ENCODE results near the gene DIP2B.

The DIP2B gene

GRCh38 chr12:50665170-50665569 is 160.4 kb downstream of the DIP2B start:
- no peak for TF ChIP-seq CTCF (IDR thresholded peaks at IDR 0.05; ENCODE audit: low read length, missing control alignments)
- no peak for DNase-seq (ENCODE audit: low read depth)
- H3K4me3 ChIP-seq (replicated peaks; ENCODE audit: low read depth, low read length) = no peak overlapping the region

GRCh38 chr12:50665609-50666008 is 160.8 kb downstream of the DIP2B start:
- DNase-seq (ENCODE audit: low read depth) = no peak
- no peak overlapping the region for H3K4me3 ChIP-seq (replicated peaks; ENCODE audit: low read depth, low read length)
- TF ChIP-seq CTCF (IDR thresholded peaks at IDR 0.05; ENCODE audit: low read length, missing control alignments) = no peak

GRCh38 chr12:50666023-50666422 is 161.2 kb downstream of the DIP2B start:
- no peak for TF ChIP-seq CTCF (IDR thresholded peaks at IDR 0.05; ENCODE audit: low read length, missing control alignments)
- DNase-seq (ENCODE audit: low read depth) = no peak
- H3K4me3 ChIP-seq (replicated peaks; ENCODE audit: low read depth, low read length) = no peak overlapping the region

- no peak for DNase-seq (ENCODE audit: low read depth)
- no peak for TF ChIP-seq CTCF (IDR thresholded peaks at IDR 0.05; ENCODE audit: low read length, missing control alignments)
- H3K4me3 ChIP-seq (replicated peaks; ENCODE audit: low read depth, low read length) = no peak overlapping the region
Observed at GRCh38 chr12:50672158-50672557, 167.4 kb downstream of the DIP2B start.

- no peak for DNase-seq (ENCODE audit: low read depth)
- no peak overlapping the region for H3K4me3 ChIP-seq (replicated peaks; ENCODE audit: low read depth, low read length)
- TF ChIP-seq CTCF (IDR thresholded peaks at IDR 0.05; ENCODE audit: low read length, missing control alignments) = no peak
Observed at GRCh38 chr12:50676756-50677155, 172.0 kb downstream of the DIP2B start.

GRCh38 chr12:50677858-50678257 is 173.1 kb downstream of the DIP2B start:
- peak; percentile 62 for DNase-seq (ENCODE audit: low read depth)
- no peak for TF ChIP-seq CTCF (IDR thresholded peaks at IDR 0.05; ENCODE audit: low read length, missing control alignments)
- no peak overlapping the region for H3K4me3 ChIP-seq (replicated peaks; ENCODE audit: low read depth, low read length)

- H3K4me3 ChIP-seq (replicated peaks; ENCODE audit: low read depth, low read length) = no peak overlapping the region
- DNase-seq (ENCODE audit: low read depth) = no peak
- TF ChIP-seq CTCF (IDR thresholded peaks at IDR 0.05; ENCODE audit: low read length, missing control alignments) = no peak
Observed at GRCh38 chr12:50678650-50679365, 174.0 kb downstream of the DIP2B start.
